Tibial nerve (tissue), 4 donors: ENCODE results near the gene SLC24A3. TPM values are rescaled to one million over a fixed set of nuclear protein-coding genes. Genes with fewer than 3 reads are reported as not detected.

Experiments used
- DNase-seq, 2 donors: peaks; one replicate each; pipeline ENCODE4 v3.0.0-alpha.2; 2019; ENCODE audit warnings: low spot score in 2 of 2
- H3K27ac ChIP-seq, 4 donors: fragments of 200-600 bp; sonication (generic) in 3 of 4; one replicate each; pipeline ENCODE4 v1.5.1; 2017 to 2019; ENCODE audit warnings: mild to moderate bottlenecking in 1 of 4
- H3K27me3 ChIP-seq, 2 donors: fragments of 200-600 bp; sonication (generic) in 1 of 2; one replicate each; pipeline versions ENCODE4 v1.5.1 to v1.6.0; 2017 to 2019
- H3K36me3 ChIP-seq, 3 donors: fragments of 200-600 bp; sonication (generic); one replicate each; pipeline ENCODE4 v1.5.1; 2018 to 2019
- H3K4me1 ChIP-seq, 4 donors: fragments of 200-600 bp; sonication (generic) in 3 of 4; one replicate each; pipeline ENCODE4 v1.5.1; 2017 to 2019
- H3K4me3 ChIP-seq, 4 donors: fragments of 200-600 bp; sonication (generic) in 3 of 4; one replicate each; pipeline ENCODE4 v1.5.1; 2017 to 2019; ENCODE audit warnings: mild to moderate bottlenecking in 1 of 4, moderate library complexity in 1 of 4
- H3K9me3 ChIP-seq, 4 donors: fragments of 200-600 bp; sonication (generic) in 3 of 4; one replicate each; pipeline ENCODE4 v1.5.1; 2017 to 2019
- CTCF ChIP-seq, 5 experiments: fragments of 200-600 bp in 3 of 5; fragments of 450-650 bp in 2 of 5; sonication (generic) in 3 of 5; IDR thresholded peaks; one replicate each; pipeline ENCODE4 v1.5.1; 2016 to 2019; ENCODE audit warnings: antibody characterized with exemption in 5 of 5, mild to moderate bottlenecking in 3 of 5, moderate library complexity in 2 of 5
- EP300 ChIP-seq, 2 donors: sonication (generic); formaldehyde crosslinking; IDR thresholded peaks; one replicate each; pipeline ENCODE4 v1.6.1; 2017; ENCODE audit warnings: antibody characterized with exemption in 2 of 2, mild to moderate bottlenecking in 1 of 2
- POLR2A ChIP-seq, 2 donors: fragments of 450-650 bp; IDR thresholded peaks; one replicate each; pipeline ENCODE4 v1.6.1; 2017; ENCODE audit warnings: antibody characterized with exemption in 2 of 2, mild to moderate bottlenecking in 2 of 2, moderate library complexity in 2 of 2
- WGBS, 2 donors: methylation state at CpG; one replicate each; pipeline ENCODE4 v1.1.5; 2018; 5-methylcytosine and 5-hydroxymethylcytosine counted together
- total RNA-seq, 4 donors: library from RNA; depleted of rRNA; stranded (reverse); fragments of >200 nt; gene quantifications; one replicate each; pipeline ENCODE4 v1.1.0, GENCODE V29; 2016

SLC24A3 gene
- total RNA-seq, 4 donors from 2014 or later: 1.3 to 4.0 (median 2.7) TPM

DNA sequence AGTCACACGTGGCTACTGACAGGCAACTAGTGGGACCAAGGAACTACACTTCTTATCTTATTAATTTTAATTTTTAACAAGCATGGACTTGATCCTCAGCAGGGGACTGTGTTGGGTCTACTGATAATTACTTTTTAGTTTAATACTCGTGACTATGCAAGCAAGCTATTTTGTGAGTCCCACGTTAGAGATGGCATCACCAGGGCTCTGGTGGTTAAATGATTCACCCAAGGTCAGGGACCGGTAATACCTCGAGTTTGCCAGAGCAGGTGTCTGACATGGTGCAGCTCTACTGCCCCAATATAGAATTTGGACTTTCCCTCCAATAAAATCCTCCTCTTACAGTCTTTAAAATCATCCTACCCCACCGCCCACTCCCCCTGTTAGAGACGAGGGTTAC, 447.0 kb downstream of the SLC24A3 start:
- WGBS, 2 donors: 72 to 75% methylated on average over 7 of the region's 7 CpGs
- DNase-seq: no peak
- H3K4me3 ChIP-seq: no peak overlapping the region

DNA sequence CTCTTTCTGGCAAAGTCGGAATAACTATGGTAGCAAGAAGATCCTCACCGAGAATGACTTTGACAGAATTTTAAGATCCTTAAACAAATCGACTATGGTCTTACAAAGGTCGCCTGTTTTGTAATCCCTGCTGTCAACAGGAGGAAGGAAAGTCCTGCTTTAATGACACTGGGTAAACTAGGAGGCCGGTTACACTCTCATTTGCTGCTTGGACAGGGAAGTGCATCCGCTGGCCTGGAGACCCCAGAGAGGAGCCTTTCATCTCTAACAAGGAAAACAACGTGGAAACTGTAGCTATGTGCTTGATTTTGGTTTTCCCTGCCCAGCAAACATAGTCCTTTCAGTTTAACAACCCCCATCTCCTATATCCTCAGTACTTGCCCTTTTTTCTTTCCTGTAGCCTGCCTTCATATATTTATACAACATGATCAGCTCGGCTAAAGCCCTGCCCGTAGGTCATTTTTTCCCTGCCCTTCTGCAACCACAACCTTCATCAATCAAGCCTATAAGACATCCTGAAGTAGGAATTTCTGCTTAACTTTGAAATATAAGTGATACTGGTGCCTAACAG, 448.5 kb downstream of the SLC24A3 start:
- DNase-seq: no peak
- peaks cover 0 to 9% (median 4%) of the 10 kb centered on the region in 4 donors for H3K4me1 ChIP-seq
- TF ChIP-seq EP300 (IDR thresholded peaks at IDR 0.05): no peak
- TF ChIP-seq CTCF (IDR thresholded peaks at IDR 0.05): no peak
- no peak for TF ChIP-seq POLR2A (IDR thresholded peaks at IDR 0.05)
- H3K27me3 ChIP-seq: no peaks in the 10 kb centered on the region
- H3K36me3 ChIP-seq: no peaks in the 10 kb centered on the region
- WGBS, 2 donors: 68 to 70% methylated on average over 9 of the region's 9 CpGs
- no peak overlapping the region for H3K27ac ChIP-seq
- H3K4me3 ChIP-seq: no peak overlapping the region
- H3K9me3 ChIP-seq: no peaks in the 10 kb centered on the region

More for the DNA sequence above, 447.0 kb downstream of the SLC24A3 start:
- TF ChIP-seq POLR2A (IDR thresholded peaks at IDR 0.05) (no peak), CTCF (IDR thresholded peaks at IDR 0.05) (no peak), EP300 (IDR thresholded peaks at IDR 0.05) (no peak)
- no peaks in the 10 kb centered on the region for H3K36me3 ChIP-seq
- no peaks in the 10 kb centered on the region for H3K27me3 ChIP-seq
- peaks cover 0 to 9% (median 4%) of the 10 kb centered on the region in 4 donors for H3K4me1 ChIP-seq
- no peak overlapping the region for H3K27ac ChIP-seq
- H3K9me3 ChIP-seq: no peaks in the 10 kb centered on the region

DNA sequence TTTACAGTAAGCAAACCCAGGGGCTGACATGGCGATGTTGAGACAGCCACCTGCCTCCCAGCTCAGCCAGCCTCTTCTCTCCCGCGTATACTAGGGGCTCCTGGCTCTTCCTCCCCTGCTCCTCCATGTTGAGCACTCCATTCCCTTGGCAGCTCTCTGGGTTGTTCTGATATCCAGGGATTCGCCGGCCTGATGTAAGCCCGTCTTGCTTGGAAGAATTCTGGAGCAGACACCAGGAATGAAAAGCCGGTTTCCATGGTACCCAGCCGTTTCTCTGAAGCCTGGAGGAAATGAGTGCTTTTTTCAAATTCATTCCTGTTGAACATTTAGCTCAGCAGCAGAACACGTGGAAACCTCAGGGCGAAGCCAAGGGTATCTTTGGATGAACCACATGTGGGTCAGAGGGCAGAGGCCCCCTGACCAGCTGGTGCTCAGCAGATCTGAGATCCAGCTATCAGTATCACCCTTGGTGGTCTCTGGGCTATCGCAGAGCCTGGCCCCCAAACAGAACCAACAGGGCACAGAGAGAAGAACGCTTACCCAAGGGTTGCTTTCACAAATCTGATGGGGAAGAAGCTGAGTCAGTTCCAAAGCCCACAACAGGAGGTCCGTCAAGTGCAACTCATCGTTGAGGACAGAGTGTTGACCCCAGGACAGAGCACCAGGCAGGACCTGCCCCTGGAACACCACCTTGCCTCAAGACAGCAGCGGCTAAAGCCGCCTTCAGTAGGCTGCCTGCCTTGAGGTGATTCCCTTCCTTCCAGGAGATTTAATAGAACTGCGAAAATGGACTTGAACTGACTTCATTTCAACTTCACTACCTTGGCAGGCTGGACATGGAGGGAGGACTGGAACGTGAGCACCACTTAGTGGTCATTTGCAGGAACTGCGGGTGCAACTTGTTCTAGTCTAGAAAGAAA, 449.5 kb downstream of the SLC24A3 start:
- DNase-seq: peak; percentile 60 to 80
- 31 to 39% methylated on average over 19 of the region's 19 CpGs for WGBS, 2 donors
- no peak for TF ChIP-seq POLR2A (IDR thresholded peaks at IDR 0.05)
- TF ChIP-seq CTCF (IDR thresholded peaks at IDR 0.05): peak; percentile 88 to 95 (median 94)
- peaks cover 0 to 9% (median 4%) of the 10 kb centered on the region in 4 donors for H3K4me1 ChIP-seq
- no peaks in the 10 kb centered on the region for H3K9me3 ChIP-seq
- no peaks in the 10 kb centered on the region for H3K36me3 ChIP-seq
- H3K27me3 ChIP-seq: no peaks in the 10 kb centered on the region
- no peak overlapping the region for H3K27ac ChIP-seq
- H3K4me3 ChIP-seq: no peak overlapping the region

- Histone ChIP-seq H3K36me3 (no peaks in the 10 kb centered on the region), H3K4me3 (no peak overlapping the region), H3K4me1 (peaks cover 0 to 9% (median 4%) of the 10 kb centered on the region in 4 donors), H3K27me3 (no peaks in the 10 kb centered on the region), H3K27ac (no peak overlapping the region), H3K9me3 (no peaks in the 10 kb centered on the region)
- WGBS, 2 donors: 55 to 58% methylated on average over 9 of the region's 9 CpGs
- TF ChIP-seq POLR2A (IDR thresholded peaks at IDR 0.05): no peak
- no peak for TF ChIP-seq EP300 (IDR thresholded peaks at IDR 0.05)
- TF ChIP-seq CTCF (IDR thresholded peaks at IDR 0.05): no peak
- no peak for DNase-seq
These were observed 450.2 kb downstream of the SLC24A3 start for GRCh38 chr20:19662637-19662995.

DNA sequence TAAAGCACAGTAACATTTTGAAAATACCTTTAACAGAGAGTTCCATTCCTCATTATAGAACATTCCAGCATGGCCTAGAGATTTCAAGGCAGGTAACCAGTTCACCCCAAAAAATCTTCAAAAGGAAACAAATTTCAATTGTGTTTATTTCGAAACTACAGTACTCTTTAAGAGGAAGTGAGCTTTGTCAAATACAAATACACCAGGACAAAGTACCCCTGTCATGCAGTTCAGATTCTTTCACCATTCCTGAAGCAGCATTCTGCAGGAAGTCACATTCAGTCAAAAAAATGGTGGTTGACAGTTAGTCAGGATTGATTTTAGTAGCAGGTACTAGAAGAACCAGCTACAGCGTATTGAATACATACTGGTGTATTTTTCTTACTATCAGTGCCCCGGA, 456.0 kb downstream of the SLC24A3 start:
- no peak for DNase-seq
- no peaks in the 10 kb centered on the region for H3K9me3 ChIP-seq
- H3K4me1 ChIP-seq: no peaks in the 10 kb centered on the region
- H3K27me3 ChIP-seq: no peaks in the 10 kb centered on the region
- H3K4me3 ChIP-seq: no peak overlapping the region
- WGBS, 2 donors: 84 to 89% methylated on average over 3 of the region's 3 CpGs
- no peak for TF ChIP-seq EP300 (IDR thresholded peaks at IDR 0.05)
- TF ChIP-seq POLR2A (IDR thresholded peaks at IDR 0.05): no peak
- no peak for TF ChIP-seq CTCF (IDR thresholded peaks at IDR 0.05)
- H3K36me3 ChIP-seq: no peaks in the 10 kb centered on the region
- no peak overlapping the region for H3K27ac ChIP-seq
